Retina (tissue), 1 donor: ENCODE results near the gene GMIP.
"Not testable (repeated sequence)": the region's sequence is repeated elsewhere in the genome, so short reads cannot be mapped to it uniquely, and the experiment has no call there.

Experiments used
- DNase-seq: peaks from one replicate; pipeline ENCODE4 v3.0.0-alpha.2; 2016

Gene GMIP

GRCh38 chr19:19602136-19602712, 41.2 kb downstream of the GMIP start:
- DNase-seq: no peak

DNA sequence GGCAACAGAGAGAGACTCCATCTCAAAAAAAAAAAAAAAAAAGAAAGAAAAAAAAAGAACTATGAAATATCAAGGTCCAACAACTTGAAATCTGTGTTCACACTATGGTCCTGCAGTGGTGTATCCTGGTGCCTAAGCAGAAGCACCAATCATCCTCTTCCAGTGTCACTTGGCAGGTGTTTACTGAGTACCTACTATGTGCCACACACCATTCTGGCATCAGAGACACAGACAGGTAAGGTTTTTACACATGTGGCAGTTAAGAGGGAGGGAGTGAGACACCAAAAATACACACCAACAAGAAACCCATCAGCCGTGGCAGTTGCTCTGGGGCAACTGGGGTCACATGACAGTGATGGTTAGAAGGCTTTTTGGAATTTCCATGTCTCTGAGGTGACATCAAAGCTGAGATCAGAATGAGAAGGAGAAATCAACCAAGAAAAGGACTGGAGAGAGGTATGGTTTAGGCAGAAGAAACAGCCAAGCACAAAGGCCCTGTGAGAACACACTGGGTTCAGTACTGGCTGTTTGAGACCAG, 42.6 kb downstream of the GMIP start:
- no peak for DNase-seq

GRCh38 chr19:19598728-19599451, 44.6 kb downstream of the GMIP start:
- not testable (repeated sequence) for DNase-seq

- no peak for DNase-seq
Measured at GRCh38 chr19:19597809-19598306, 45.6 kb downstream of the GMIP start.

GRCh38 chr19:19595171-19595701, 48.2 kb downstream of the GMIP start:
- no peak for DNase-seq

DNA sequence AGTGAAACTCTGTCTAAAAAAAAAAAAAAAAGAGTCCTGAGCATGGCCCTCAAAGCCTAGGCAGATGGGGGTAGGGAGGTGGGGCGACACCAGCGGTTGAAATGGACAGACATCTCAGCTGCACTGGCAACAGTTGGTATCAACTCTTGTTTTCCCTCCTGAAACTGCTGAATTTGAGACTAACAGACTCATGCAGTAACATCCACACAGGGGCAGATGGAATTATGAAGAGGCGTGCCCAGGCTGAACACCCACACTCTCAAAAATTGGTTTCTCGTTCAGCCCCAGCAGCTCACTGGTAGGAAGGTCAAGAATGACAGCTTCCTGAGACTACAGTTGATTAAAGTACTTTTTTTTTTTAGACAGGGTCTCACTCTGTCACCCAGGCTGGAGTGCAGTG, 49.1 kb downstream of the GMIP start:
- DNase-seq: no peak

DNA sequence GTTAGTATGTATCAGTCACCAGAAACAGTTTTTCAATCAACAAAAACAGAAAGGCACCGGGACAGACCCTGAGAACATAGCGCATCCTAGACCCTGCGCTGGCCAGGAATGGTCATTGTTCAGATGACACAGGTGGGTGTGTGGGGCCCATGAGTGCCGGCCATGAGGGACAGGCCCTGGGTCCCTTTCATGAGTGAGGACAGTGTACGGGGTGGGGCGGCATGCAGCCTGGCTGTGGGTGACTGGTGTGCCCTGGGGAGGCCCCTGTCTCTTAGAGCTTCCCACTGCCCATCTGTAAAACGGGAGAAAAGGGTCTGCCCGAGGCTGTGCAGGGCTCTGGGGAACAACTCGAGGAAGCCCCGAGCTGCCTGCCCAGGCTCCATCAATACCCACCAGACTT, 50.8 kb downstream of the GMIP start:
- no peak for DNase-seq

DNA sequence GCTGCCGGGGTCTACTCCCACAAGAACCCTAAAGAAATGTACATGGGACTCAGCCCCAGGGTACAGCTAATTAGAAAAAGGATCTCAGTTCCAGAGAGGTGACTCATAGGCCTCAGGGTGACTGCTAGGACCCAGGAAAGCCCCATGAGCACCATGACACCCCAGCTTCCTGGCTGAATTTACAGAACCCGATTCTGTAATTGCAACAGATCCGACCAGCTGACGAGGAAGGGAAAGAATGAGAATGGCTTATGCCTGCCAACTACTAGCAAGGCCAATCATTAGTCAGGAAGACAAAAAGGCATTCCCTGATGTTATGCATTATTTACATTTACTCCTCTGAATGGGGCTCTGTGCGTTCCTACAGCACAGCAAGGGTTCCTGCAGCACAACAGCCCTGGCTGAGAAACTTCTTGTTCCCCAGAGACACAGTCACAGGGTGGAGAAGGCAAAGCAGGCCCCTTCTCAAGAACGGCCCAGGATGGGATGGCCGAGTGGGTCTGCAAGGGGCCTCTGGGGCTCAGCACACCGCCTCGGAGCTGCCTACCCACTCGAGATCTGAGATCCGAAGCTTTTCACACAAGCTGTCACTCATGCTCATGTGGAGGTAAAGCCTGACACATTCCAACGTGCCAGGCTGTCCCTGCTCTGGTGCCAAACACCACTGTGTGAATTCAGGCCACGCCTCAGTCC, 52.2 kb downstream of the GMIP start:
- no peak for DNase-seq

- no peak for DNase-seq
Measured at GRCh38 chr19:19588546-19588945, 54.9 kb downstream of the GMIP start.

- DNase-seq: no peak
Measured at GRCh38 chr19:19587771-19588170, 55.7 kb downstream of the GMIP start.

DNA sequence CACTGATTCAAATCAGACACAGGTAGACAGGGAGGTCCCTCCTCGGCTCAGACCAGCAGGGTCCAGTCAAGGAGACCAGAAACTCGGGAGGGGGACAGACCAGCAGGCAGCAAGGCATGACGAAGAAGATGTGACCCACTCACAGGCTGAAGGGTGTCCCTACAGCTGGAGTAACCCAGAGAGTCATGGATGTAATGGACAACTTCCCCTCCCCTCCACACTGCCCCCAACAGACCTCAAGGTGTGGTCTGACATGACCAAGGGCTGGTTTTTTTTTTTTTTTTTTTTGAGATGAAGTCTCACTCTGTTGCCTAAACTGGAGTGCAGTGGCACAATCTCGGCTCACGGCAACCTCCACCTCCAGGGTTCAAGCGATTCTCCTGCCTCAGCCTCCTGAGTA, 59.1 kb downstream of the GMIP start:
- DNase-seq: no peak

- no peak for DNase-seq
Measured at GRCh38 chr19:19582471-19582870, 61.0 kb downstream of the GMIP start.

DNA sequence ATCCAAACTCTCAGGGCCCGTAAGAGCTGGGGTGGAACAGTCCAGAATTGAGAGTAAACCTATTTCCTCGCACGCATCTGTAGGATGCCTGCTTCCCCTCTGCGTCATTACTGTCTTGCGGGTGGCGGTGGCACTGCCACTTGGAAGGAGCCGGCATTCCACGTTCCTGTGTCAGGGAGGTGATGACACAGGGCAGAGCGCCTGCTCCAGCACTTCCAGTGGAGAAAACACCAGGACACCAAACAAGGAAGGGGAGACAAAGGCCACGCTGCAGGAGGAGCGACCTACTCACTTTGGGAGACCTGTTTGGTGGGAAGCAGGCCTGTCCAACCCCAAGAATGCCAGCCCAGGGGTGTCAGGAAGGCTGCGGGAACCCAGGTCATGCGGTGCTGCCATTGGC, 62.1 kb downstream of the GMIP start:
- no peak for DNase-seq

DNA sequence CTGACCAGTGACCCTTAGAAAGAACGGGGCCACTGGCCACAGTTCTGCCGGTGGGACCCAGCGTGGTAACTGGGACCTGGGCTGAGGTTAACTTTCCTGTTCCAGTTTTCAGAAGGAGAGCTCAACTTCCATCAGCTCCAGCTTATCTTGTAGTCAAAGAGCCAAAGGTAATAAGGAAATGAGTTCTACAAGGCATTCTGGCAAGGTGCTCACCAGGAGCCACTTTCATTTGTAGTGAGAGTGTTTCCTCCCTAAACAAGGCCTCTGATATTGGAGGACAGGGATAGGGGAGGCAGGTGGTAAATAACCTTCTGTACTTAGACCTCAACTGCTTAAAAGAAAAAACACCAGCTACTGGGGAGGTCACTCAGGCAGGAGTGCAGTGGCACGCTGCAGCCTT, 63.0 kb downstream of the GMIP start:
- no peak for DNase-seq

GRCh38 chr19:19579533-19580361, 63.7 kb downstream of the GMIP start:
- DNase-seq: peak; percentile 52
